GM18907 (cell line): Measurements from ENCODE around the gene B4GALT4.
"Not testable (repeated sequence)": the region's sequence is repeated elsewhere in the genome, so short reads cannot be mapped to it uniquely, and the experiment has no call there.

ENCODE experiments used
- ATAC-seq: cut with Tn5 transposase; IDR thresholded peaks from one replicate; pipeline ENCODE4 v1.9.1; 2021; ENCODE audit warnings: mild to moderate bottlenecking, moderate library complexity; ENCODE audit not compliant: unreplicated experiment

B4GALT4 gene

GRCh38 chr3:119205209-119205608 lies 35.5 kb downstream of the B4GALT4 start:
- no peak for ATAC-seq

DNA sequence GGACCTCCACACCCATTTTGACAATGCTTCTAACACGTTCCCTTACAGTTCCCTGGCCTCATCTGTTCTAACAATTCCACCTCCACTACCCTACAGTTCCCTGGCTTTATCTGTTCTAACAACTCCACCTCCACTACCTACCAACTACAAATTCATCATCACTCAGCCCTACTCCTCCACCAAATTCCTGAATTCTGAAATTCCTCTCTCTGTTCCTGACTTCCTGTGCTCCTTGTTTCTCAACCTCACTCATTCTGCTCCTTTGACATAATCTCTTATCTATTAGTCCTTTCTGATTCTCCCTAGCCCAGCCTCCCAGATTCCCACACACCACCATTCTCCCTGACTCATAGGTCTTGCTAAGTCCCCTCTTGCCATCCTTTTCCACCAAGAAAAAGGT lies 44.8 kb downstream of the B4GALT4 start:
- no peak for ATAC-seq

- no peak for ATAC-seq
Measured at GRCh38 chr3:119195151-119195476, 45.6 kb downstream of the B4GALT4 start.

DNA sequence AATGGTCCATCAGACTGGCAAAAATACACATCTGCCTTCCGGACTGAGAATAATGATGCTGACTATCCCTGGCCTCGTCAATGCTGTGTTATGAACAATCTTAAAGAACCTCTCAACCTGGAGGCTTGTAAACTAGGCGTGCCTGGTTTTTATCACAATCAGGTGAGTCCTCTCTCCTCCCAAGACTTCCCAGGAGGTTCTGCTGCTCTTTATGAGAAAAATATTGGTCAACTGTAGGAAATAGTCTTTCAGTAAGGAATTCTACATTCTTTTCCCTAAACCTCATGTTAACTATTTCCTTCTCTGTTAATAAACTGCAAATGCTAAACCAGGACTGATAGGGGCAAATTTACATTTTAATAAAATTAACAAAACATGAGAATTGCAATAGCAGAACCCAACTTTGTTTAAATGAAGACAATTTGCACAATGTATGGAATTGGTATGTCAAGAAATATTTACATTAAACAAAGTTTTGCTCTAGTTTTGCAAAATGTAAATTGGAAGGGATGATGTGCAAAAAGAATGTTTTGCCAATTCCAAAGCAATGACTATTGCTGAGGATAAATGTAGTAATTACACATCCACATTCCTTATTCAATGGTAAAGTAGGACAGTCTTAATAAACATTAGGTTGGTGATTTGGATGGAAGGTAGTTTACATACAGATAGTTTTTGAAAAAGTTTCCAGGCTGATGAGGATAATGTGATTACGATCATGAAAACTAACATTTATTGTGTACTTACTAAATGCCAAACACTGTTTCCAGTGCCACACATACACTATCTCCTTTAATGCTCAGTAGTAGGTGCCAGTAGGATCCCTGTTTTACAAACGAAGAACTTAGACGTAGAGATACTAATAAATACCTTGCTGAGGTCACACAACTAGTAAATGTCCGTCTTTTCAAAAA lies 46.2 kb downstream of the B4GALT4 start:
- no peak for ATAC-seq

DNA sequence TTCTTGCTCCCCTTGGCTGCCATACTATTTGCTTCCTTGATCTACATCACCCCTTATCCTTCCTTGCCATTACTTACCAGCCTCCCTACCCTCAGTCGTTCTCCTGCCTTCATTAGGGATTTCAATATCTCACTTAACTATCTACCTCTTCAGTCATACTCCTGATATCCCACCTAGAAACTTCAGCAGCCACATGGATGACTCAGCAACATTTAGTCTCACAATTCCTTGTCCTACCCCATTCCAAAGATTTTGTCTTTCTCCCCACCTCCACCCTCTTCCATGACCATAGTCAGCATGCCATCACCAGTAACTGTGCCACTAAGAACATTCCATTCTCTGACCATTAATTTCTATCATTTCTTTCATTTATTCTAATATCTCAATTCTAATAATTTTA lies 48.9 kb downstream of the B4GALT4 start:
- no peak for ATAC-seq

- ATAC-seq = no peak
Measured at GRCh38 chr3:119187266-119187665, 53.4 kb downstream of the B4GALT4 start.

DNA sequence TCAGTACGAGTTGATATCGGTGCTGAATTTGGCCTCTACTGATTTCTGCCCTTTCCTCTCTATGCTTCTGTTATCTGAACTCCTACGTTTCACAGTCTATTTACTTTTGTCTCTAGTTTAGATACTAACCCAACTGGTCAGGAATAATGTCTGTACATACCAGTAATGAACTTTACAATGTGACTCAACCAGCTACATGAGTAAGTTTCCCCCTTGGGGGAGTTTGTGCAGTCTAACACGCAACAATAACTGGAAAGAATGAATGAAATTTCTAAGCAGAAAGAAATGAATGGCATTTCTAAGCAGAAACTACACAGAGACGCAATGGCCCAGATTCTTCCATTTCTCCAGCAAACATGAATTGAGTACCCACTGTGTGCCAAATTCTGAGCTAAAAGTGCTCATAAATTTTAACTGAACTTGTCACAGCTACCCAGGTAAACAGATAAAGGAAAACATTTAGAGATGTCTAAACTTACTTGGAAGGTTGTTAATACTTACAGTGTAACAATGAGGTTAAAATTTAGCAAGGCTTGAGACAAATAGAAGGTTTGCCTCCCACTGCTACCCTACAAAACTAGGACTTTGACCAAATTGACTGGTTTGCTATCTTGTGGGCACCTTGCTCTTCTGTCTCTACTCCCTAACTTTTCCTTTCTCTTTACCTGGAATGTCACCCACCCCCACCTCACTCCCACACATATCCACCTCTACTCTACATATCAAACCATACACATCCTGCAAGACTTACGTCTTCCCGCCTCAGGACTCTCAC lies 55.7 kb downstream of the B4GALT4 start:
- no peak for ATAC-seq

- no peak for ATAC-seq
Measured at GRCh38 chr3:119184111-119184510, 56.6 kb downstream of the B4GALT4 start.

DNA sequence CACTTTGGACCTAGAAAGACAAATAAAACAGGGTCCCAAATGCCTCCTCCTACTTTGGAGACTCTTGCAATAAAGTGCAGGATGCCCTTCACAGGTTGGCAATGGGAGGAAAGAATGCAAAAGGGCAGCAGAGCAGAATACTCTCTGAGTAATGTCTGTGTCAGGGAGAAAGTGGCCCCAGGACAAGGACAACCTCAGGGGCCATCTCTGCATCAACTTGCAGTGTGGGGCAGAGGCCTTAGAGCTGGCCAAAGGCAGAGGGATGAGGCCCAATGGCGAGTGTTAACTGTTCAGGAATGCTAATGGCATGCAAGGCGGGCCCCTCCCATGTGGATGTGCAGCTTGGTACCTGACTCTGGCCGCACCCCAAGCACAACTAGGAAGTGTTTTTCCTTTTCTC lies 58.9 kb downstream of the B4GALT4 start:
- ATAC-seq = no peak

- ATAC-seq = no peak
Measured at GRCh38 chr3:119177321-119177720, 63.4 kb downstream of the B4GALT4 start.

DNA sequence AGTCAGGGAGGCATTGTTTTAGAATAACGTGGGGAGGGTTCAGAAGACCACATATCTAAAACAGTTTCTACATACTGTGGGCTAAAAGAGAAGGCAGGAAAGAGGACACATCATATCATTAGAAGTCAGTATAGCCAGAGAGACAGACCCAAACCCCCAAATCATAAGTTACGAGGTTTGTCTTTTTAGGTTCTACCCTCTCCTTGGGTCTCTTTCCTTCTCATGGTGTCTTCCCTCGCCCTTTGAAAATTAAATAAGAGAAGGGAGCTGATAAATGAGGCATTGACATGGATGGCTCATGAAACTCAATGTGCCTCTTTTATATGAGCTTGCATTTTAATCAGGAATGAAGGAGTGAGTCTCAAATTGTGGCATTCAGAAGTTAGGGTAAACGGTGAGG lies 63.9 kb downstream of the B4GALT4 start:
- no peak for ATAC-seq

- ATAC-seq = no peak
Measured at GRCh38 chr3:119175872-119176756, 64.6 kb downstream of the B4GALT4 start.

GRCh38 chr3:119173325-119173724 lies 67.4 kb downstream of the B4GALT4 start, which contains the start of gene UPK1B:
Gene UPK1B, plus strand, starts transcription at chr3:119173598. Its CDS starts 13,144 bp downstream, at chr3:119186742.
- no peak for ATAC-seq

DNA sequence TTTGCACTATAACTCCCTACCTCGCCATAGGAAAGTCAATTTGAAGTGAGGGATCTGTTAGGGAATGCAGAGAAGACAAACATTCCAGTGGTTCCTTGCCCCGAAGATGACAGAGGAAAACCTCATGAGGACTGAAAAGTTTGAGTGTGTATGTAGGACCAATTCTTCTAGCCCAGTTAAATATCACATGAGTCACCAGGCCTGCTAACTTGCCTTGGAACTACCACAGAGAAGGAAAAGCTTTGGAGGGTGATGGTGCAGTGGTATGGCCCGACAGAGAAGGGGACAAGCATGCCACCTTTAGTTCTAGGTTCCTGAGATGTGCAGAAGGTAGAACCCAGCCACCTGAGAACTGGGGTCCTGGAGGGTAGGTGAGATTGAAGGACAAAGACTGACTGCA lies 69.9 kb downstream of the B4GALT4 start:
- ATAC-seq = no peak

GRCh38 chr3:119164745-119165144 lies 75.9 kb downstream of the B4GALT4 start:
- ATAC-seq = not testable (repeated sequence)
